GM23338 (cell line): ENCODE data around the gene OR5K2. TPM values are rescaled to one million over a fixed set of nuclear protein-coding genes. Genes with fewer than 3 reads are reported as not detected.

Source experiments
- ATAC-seq: fragments of 200-7000 bp; cut with Tn5 transposase; 3 replicates; pipeline ENCODE4 v1.9.1; 2020
- DNase-seq: peaks from one replicate; pipeline ENCODE4 v3.0.0-alpha.2; 2015; ENCODE audit warnings: low spot score
- H2AFZ ChIP-seq: fragments of 200-600 bp; sonication (generic); 2 replicates; pipeline ENCODE4 v1.8.0; 2016; ENCODE audit warnings: antibody characterized with exemption, mild to moderate bottlenecking, moderate library complexity
- H3F3A ChIP-seq: fragments of 200-600 bp; sonication (generic); replicated peaks from 2 replicates; pipeline ENCODE4 v1.8.0; 2017; ENCODE audit warnings: antibody characterized with exemption, mixed run types, low read depth
- H3K27ac ChIP-seq: fragments of 200-600 bp; sonication (generic); 2 replicates; pipeline ENCODE4 v1.6.1; 2016; ENCODE audit warnings: low read depth
- H3K27me3 ChIP-seq: fragments of 200-600 bp; sonication (generic); 2 replicates; pipeline ENCODE4 v1.8.0; 2016; ENCODE audit warnings: mild to moderate bottlenecking, mixed run types, moderate library complexity; ENCODE audit not compliant: insufficient read depth
- H3K36me3 ChIP-seq: fragments of 200-600 bp; sonication (generic); 2 replicates; pipeline ENCODE4 v1.8.0; 2016; ENCODE audit warnings: mild to moderate bottlenecking; ENCODE audit not compliant: insufficient read depth
- H3K4me1 ChIP-seq: fragments of 200-600 bp; sonication (generic); 2 replicates; pipeline ENCODE4 v1.8.0; 2016; ENCODE audit warnings: mild to moderate bottlenecking, moderate library complexity; ENCODE audit not compliant: insufficient read depth
- H3K4me2 ChIP-seq: fragments of 200-600 bp; sonication (generic); 2 replicates; pipeline ENCODE4 v1.7.1; 2017; ENCODE audit warnings: mixed run types
- H3K4me3 ChIP-seq: fragments of 200-600 bp; sonication (generic); 2 replicates; pipeline ENCODE4 v1.6.1; 2016; ENCODE audit warnings: mixed run types
- H3K79me2 ChIP-seq: fragments of 200-600 bp; sonication (generic); replicated peaks from 2 replicates; pipeline ENCODE4 v1.8.0; 2017; ENCODE audit warnings: mild to moderate bottlenecking; ENCODE audit not compliant: insufficient read depth
- H3K9me2 ChIP-seq: fragments of 200-600 bp; sonication (generic); 2 replicates; pipeline ENCODE4 v1.8.0; 2017; ENCODE audit not compliant: insufficient read depth
- H4K20me1 ChIP-seq: fragments of 200-600 bp; sonication (generic); replicated peaks from 2 replicates; pipeline ENCODE4 v1.8.0; 2017; ENCODE audit warnings: mild to moderate bottlenecking; ENCODE audit not compliant: insufficient read depth
- H3K27ac Mint-ChIP-seq: 2 replicates; pipeline ENCODE4 v1.8.0; 2020; ENCODE audit warnings: inconsistent platforms, mild to moderate bottlenecking, moderate library complexity, mixed read lengths
- H3K27me3 Mint-ChIP-seq: 3 replicates; pipeline ENCODE4 v1.8.0; 2022; ENCODE audit warnings: low read depth, mild to moderate bottlenecking, moderate library complexity, mixed read lengths, inconsistent platforms; ENCODE audit not compliant: insufficient read depth, poor library complexity
- H3K36me3 Mint-ChIP-seq: 3 replicates; pipeline ENCODE4 v1.8.0; 2021; ENCODE audit warnings: low read depth, mild to moderate bottlenecking, inconsistent platforms, moderate library complexity, mixed read lengths
- H3K4me1 Mint-ChIP-seq: 3 replicates; pipeline ENCODE4 v1.8.0; 2020; ENCODE audit warnings: mild to moderate bottlenecking, inconsistent platforms, mixed read lengths
- H3K4me3 Mint-ChIP-seq: 3 replicates; pipeline ENCODE4 v1.8.0; 2021; ENCODE audit warnings: moderate library complexity, mild to moderate bottlenecking, inconsistent platforms, mixed read lengths
- H3K9me3 Mint-ChIP-seq: 3 replicates; pipeline ENCODE4 v1.8.0; 2020; ENCODE audit warnings: moderate library complexity, mild to moderate bottlenecking, inconsistent platforms, mixed read lengths
- CREB1 ChIP-seq: fragments of 250-450 bp; sonication (Bioruptor Pico); IDR thresholded peaks from 2 replicates; pipeline ENCODE4 v1.5.0; 2020; ENCODE audit warnings: low read depth, mild to moderate bottlenecking, moderate library complexity
- CTCF ChIP-seq, 2 experiments: fragments of 200-600 bp in 1 of 2; sonication (generic) in 1 of 2; conservative IDR thresholded peaks; 2 replicates each; pipeline versions ENCODE4 v1.5.1 to v1.6.1; 2016 to 2017; ENCODE audit warnings: antibody characterized with exemption in 2 of 2, low read depth in 2 of 2, mild to moderate bottlenecking in 2 of 2, moderate library complexity in 1 of 2
- ETS1 ChIP-seq: IDR thresholded peaks from 2 replicates; pipeline ENCODE4 v1.6.1; 2016; ENCODE audit warnings: antibody characterized with exemption
- EZH2 ChIP-seq: fragments of 200-600 bp; sonication (generic); IDR thresholded peaks from one replicate; pipeline ENCODE4 v1.8.0; 2017; ENCODE audit warnings: antibody characterized with exemption, mild to moderate bottlenecking, low read depth; ENCODE audit not compliant: unreplicated experiment
- EZH2phosphoT487 ChIP-seq: fragments of 200-600 bp; sonication (generic); IDR thresholded peaks from one replicate; pipeline ENCODE4 v1.8.1; 2018; ENCODE audit warnings: antibody characterized with exemption; ENCODE audit not compliant: unreplicated experiment
- JUNB ChIP-seq: IDR thresholded peaks from one replicate; pipeline ENCODE4 v1.6.1; 2016; ENCODE audit warnings: antibody characterized with exemption; ENCODE audit not compliant: unreplicated experiment
- NANOG ChIP-seq: IDR thresholded peaks from 2 replicates; pipeline ENCODE4 v1.6.1; 2016; ENCODE audit warnings: antibody characterized with exemption, borderline replicate concordance
- POLR2AphosphoS5 ChIP-seq: IDR thresholded peaks from 2 replicates; pipeline ENCODE4 v1.6.1; 2016; ENCODE audit warnings: antibody characterized with exemption, low read depth
- REST ChIP-seq: IDR thresholded peaks from one replicate; pipeline ENCODE4 v1.6.1; 2018; ENCODE audit warnings: antibody characterized with exemption; ENCODE audit not compliant: unreplicated experiment
- STAT1 ChIP-seq: IDR thresholded peaks from one replicate; pipeline ENCODE4 v1.6.1; 2016; ENCODE audit warnings: antibody characterized with exemption; ENCODE audit not compliant: unreplicated experiment
- ZNF114 ChIP-seq: fragments of 250-450 bp; sonication (Bioruptor Pico); IDR thresholded peaks from 2 replicates; pipeline ENCODE4 v1.5.0; 2020; ENCODE audit warnings: mild to moderate bottlenecking, moderate library complexity
- ZNF331 ChIP-seq: fragments of 250-450 bp; sonication (Bioruptor Pico); IDR thresholded peaks from 2 replicates; pipeline ENCODE4 v1.5.0; 2020; ENCODE audit warnings: low read depth, mild to moderate bottlenecking, moderate library complexity
- ZNF462 ChIP-seq: fragments of 250-450 bp; sonication (Bioruptor Pico); IDR thresholded peaks from 2 replicates; pipeline ENCODE4 v1.5.0; 2020; ENCODE audit warnings: mild to moderate bottlenecking, moderate library complexity
- polyA plus RNA-seq: library from polyadenylated mRNA; unstranded; fragments of >200 nt; fragmentation: Nextera tagmentation; extraction: Ambion mirVana; gene quantifications from 2 replicates; pipeline ENCODE4 v1.2.1, GENCODE V29; 2016
- total RNA-seq: library from RNA; depleted of rRNA; stranded (reverse); fragments of >200 nt; shearing (Covaris generic); gene quantifications from 2 replicates; pipeline ENCODE4 v1.2.3, GENCODE V29; 2014

OR5K2 gene
- total and polyA plus RNA-seq, 2 experiments from 2014 or later: not detected

GRCh38 chr3:98462901-98463300 lies 34.6 kb upstream of the OR5K2 start, which contains the start of gene OR5K1:
Gene OR5K1, plus strand, starts transcription at chr3:98463201. Its CDS starts 6,376 bp downstream, at chr3:98469577.
- Mint-ChIP-seq H3K4me1 (no peaks in the 10 kb centered on the region), H3K27me3 (peaks cover 2% of the 10 kb centered on the region), H3K4me3 (no peak within 1 kb of the TSS), H3K9me3 (peaks cover 5% of the 10 kb centered on the region; the same call in 2 of the 3 replicates), H3K27ac (no peak within 1 kb of the TSS), H3K36me3 (no peaks in the 10 kb centered on the region)
- Histone ChIP-seq H3K27ac (no peak within 1 kb of the TSS), H3K27me3 (no peaks in the 10 kb centered on the region), H3K9me2 (no peaks in the 10 kb centered on the region), H4K20me1 (no peaks in the 10 kb centered on the region), H3K4me2 (no peak within 1 kb of the TSS), H3K36me3 (no peaks in the 10 kb centered on the region), H3K4me1 (no peaks in the 10 kb centered on the region), H2AFZ (no peak within 1 kb of the TSS), H3K79me2 (no peaks in the 10 kb centered on the region), H3F3A (no peaks in the 10 kb centered on the region), H3K4me3 (no peak within 1 kb of the TSS)
- ATAC-seq (no peak), DNase-seq (no peak)
- TF ChIP-seq ZNF331 (CRISPR knock-in tag): no peak
- TF ChIP-seq ZNF462: no peak
- TF ChIP-seq POLR2AphosphoS5: no peak
- no peak for TF ChIP-seq EZH2
- TF ChIP-seq NANOG: no peak
- no peak for TF ChIP-seq CTCF (conservative IDR thresholded peaks at IDR 0.05; ENCODE audit: low read depth in 2 of 2)
- no peak for TF ChIP-seq STAT1
- no peak for TF ChIP-seq CREB1 (CRISPR knock-in tag)
- no peak for TF ChIP-seq ETS1
- no peak for TF ChIP-seq JUNB
- TF ChIP-seq REST: no peak
- no peak for TF ChIP-seq EZH2phosphoT487
- no peak for TF ChIP-seq ZNF114 (CRISPR knock-in tag)
